HG03039 (cell line): ENCODE measurements around the gene MGAT4A.
"Not testable (repeated sequence)": the region's sequence is repeated elsewhere in the genome, so short reads cannot be mapped to it uniquely, and the experiment has no call there.

Experiments
- ATAC-seq: cut with Tn5 transposase; IDR thresholded peaks from one replicate; pipeline ENCODE4 v1.9.1; 2021; ENCODE audit warnings: mild to moderate bottlenecking, moderate library complexity; ENCODE audit not compliant: unreplicated experiment

The MGAT4A gene

DNA sequence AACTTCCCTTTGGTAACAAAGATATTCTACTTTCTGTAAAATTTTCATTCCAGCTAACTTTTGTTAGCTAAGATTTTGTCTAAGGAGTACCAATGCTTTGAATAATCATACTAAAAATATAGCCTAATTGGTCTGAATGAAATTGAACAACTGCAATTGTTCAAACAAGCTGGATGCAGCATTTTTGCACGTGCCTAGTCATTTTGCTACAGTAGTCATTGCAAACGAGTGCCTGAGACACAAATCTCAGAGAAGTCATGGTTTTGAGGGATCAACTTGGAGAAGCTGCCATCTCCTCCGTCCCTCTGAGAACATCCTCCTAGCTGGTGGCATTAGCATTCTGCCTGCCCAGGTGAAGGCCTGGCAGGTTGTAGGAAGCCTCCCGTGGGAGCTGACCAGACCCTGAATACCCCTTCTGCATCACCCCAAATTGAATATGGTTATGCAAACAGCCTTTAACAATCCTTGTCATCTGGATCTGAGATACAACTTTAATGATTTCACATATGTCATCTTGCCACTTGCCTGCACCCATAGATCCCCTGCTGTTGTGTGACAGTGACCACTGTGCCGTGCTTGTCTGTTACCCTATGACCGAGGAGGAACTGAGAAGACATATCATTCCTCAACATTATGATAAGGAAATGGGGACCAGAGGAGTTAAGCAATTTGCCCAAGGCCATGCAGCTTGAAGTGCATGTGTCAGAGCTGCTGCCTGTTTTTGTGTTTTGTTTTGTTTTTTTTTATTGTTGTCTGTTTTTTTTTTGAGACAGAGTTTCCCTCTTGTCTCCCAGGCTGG lies 29.1 kb upstream of the MGAT4A start:
- no peak for ATAC-seq

DNA sequence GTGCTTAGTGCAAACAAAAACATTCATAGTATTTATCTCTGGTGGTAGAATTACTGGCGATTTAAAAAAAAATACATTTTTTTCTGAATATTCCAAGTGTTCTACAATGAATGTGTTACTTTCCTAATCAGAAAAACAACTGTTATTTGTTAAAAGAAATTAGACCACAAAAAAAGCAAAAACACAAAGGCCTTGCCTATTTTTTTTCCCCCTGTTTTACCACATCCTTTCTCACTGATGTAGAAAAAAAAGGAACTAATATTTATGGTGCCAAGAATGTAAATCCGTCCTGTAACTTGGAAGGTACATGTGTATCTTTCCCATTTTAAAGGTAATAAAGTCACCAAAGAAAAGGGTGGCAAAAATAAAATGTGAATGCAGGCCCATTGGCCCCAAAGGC lies 28.4 kb upstream of the MGAT4A start:
- ATAC-seq = no peak

DNA sequence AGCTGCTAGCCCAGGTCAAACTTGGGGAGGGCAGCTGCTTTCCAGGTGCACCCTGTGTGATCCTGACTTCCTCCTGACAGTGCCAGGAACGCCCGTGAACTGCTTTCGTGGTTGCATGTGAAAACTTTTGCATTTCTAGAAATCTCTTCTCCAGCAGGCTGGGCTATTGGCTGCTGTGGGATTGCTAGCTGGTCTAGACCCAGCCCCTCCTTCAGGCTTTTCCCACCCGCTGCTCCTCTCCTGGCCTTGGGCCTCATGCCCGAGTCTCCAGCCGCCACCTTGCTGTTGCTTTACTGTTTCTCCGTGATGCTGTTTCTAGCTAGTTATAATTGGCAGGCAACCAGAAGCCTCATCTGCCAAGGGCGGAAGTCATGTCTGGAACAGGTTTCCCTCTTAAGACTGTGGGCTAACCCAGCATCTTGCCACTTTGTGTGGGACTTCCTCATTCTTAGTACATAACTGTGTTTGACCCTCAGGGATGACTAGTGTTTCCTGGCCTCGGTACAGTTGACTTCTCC lies 27.0 kb upstream of the MGAT4A start:
- peak; percentile 81 for ATAC-seq

DNA sequence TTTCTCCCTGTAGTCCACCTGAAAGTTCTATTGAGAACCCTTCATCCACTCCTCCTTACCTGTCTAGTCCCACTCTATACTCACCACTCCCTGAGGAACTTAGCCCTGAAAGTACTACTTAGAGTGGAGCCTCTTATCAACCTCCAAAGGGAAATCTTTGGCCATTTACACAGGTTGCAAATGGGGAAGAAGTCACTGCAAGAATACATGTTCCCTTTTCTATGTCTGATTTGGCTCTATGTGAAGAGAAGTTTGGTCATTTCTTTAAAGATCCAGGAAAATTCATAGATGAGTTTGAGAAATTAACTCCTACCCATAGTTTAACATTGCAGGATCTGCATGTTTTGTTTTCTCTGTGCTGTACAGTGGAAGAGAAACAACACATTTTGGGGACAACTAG lies 22.9 kb upstream of the MGAT4A start:
- no peak for ATAC-seq

DNA sequence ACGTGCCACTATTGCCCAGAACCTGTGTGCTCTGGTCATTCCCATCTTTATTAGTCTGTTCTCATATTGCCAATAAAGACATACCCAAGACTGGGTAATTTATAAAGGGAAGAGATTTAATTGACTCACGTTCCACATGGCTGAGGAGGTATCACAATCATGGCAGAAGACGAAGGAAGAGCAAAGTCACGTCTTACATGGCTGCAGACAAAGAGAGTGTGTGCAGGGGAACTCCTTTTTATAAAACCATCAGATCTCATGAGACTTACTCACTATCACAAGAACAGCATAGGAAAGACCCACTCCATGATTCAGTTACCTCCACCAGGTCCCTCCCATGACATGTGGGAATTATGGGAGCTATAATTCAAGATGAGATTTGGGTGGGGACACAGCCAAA lies 21.8 kb upstream of the MGAT4A start:
- not testable (repeated sequence) for ATAC-seq

DNA sequence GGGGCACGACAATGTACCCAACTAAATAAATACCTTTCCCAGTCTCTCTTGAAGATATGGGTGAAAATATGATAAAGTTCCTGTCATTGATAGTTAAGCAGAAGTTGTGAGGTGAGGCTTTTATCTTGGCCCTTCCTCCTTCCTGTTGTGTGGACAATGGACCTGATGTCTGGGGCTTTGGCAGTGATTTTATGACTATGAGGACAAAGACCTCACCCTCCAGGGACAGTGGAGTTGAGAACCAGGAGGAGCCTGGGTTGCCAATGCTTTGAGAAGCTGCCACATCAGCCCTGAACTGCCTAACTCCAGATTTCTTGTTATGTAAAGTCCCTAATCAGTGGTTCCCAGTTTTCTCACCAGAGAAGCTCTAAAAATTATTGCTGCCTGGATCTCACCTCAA lies 20.8 kb upstream of the MGAT4A start:
- no peak for ATAC-seq

DNA sequence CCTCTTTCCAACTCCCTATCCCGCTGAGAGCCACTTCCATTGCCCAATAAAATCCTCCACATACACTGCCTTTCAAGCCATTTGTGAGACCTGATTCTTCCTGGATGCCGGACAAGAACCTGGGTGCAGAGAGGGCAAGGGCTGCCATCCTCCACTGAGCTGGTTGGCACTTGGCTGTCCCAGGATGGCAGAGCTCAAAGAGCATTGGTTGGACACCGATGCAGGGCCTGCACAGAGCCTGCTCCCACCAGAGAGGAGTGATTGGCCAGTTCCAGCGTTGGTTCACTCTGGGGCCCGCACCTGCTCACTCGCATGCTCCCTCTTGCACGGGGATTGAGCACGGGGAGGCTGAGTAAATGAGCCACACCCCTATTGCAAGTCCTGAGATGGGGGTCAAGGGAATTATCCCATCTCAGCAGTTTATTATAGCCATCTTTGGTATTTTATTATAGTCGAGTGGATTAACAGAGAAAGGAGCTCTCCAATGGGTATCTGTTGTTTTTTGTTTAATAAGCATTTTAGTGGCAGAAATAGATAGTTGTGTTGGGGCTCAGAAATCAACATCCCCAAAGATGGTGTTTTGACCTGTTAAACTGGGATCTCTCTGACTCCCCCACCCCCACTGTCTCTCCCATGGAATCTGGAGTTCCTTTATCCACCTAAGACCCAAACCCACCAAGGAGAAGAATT lies 19.8 kb upstream of the MGAT4A start:
- ATAC-seq = no peak

GRCh38 chr2:98749066-98749450 lies 18.1 kb upstream of the MGAT4A start:
- ATAC-seq = no peak

GRCh38 chr2:98748292-98749065 lies 17.5 kb upstream of the MGAT4A start:
- no peak for ATAC-seq

DNA sequence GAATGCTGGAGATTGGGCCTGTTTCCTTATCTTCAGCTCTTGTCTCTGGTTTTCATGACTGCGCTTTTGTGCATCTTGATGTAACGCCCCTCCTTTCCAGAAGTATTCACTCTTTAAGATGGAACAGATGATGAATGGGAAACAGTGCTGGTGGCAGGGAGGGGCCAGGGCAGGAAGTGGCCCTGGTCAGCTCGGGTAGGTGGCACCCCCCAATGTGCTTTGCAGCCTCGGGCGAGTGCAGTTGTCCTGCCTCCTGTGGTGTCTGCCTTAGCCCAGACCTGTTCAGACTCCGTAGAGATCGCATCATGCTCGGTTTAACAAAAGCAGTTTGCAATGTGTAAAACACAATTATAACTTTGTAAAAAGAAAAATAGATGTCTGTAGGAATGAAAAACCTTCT lies 17.0 kb upstream of the MGAT4A start:
- ATAC-seq = no peak

GRCh38 chr2:98746426-98746825 lies 15.5 kb upstream of the MGAT4A start:
- ATAC-seq = no peak

GRCh38 chr2:98744595-98744994 lies 13.7 kb upstream of the MGAT4A start:
- no peak for ATAC-seq

GRCh38 chr2:98743835-98744234 lies 12.9 kb upstream of the MGAT4A start:
- ATAC-seq = no peak

GRCh38 chr2:98739020-98739419 lies 8.1 kb upstream of the MGAT4A start:
- no peak for ATAC-seq

DNA sequence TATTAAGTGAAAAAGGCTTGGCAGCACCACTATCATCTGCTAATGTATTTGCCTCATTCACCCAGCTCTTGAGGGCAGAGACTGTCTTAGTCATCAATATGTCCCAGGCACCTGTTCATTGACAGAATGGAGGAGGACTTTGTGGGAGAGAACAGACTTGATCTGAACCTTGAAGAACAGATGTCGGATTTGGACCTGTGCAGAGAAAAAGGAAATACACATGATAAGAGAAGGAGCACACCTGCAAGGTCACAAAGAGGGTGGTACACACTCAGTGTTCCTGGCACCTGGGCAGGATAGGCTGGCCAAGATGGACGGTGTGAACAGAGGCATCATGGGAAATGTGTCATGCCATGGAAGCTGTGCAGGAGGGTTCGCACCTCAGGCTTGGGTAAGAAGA lies 7.4 kb upstream of the MGAT4A start:
- ATAC-seq = no peak

DNA sequence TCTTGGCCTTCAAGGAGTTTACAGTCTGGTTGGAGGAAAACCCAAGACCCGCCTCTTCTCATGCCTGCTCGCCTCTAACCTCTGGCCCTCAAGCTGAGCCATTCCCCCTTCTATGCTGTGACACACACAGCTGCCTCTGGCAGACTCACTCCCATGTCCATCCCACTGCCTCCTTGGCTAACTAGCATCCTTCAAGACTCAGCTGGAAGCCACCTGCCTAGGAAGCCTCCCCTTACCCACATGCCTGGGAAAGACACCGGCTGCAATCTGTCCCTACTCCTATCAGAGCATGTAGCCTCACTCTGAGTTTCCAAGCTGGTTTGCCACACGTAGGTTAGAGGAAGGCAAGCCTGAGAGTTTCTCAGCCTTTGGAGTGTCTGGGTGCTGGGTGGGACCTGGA lies 6.9 kb upstream of the MGAT4A start:
- no peak for ATAC-seq

GRCh38 chr2:98736464-98736889 lies 5.5 kb upstream of the MGAT4A start:
- ATAC-seq = no peak

GRCh38 chr2:98734823-98735260 lies 3.9 kb upstream of the MGAT4A start:
- no peak for ATAC-seq

GRCh38 chr2:98734162-98734561 lies 3.2 kb upstream of the MGAT4A start:
- ATAC-seq = no peak

- no peak for ATAC-seq
These were observed 1.6 kb upstream of the MGAT4A start for GRCh38 chr2:98732430-98733051.

GRCh38 chr2:98731894-98732349 lies 990 bp upstream of the MGAT4A start:
- ATAC-seq = no peak
